HG03520 (cell line): Measurements from ENCODE around the gene FAF2.

ENCODE experiments used
- ATAC-seq: cut with Tn5 transposase; IDR thresholded peaks from one replicate; pipeline ENCODE4 v1.9.1; 2021; ENCODE audit warnings: mild to moderate bottlenecking, moderate library complexity; ENCODE audit not compliant: unreplicated experiment

The FAF2 gene

DNA sequence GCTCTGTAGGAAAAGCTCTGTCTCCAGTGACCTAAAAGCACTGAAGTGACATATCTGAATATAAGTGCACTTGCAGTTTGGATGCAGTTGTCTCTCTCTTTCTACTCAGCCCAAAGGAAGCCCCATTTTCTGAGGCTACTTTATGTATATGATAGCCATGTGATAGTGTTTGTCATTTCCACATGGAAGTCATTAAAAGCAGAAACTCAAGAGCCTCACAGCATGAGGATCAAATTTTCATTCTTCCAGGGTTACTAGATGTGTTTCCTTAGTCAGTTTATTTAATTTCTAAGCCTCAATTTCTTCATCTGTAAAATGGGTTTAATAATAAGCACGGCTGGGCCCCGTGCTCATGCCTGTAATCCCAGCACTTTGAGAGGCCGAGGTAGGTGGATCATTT lies 52.3 kb downstream of the FAF2 start:
- ATAC-seq = no peak

DNA sequence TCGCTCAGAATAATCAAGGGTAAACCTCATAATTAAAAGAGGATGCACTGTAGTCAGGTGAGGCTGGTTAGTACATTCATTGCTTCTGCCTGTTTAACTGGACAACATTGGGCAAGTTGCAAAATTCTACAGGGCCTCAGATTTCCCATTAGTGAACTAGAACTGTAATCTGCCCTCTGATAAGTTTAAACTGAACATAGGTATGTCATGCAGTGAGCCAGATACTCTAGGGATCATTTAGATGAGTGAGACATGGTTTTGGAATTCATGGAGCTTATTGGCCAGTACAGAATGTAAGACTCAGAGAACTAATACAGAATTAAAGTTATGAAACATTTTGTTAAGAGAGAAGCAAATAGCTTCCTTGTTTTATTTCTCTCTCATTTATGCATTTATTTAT lies 53.1 kb downstream of the FAF2 start:
- no peak for ATAC-seq

DNA sequence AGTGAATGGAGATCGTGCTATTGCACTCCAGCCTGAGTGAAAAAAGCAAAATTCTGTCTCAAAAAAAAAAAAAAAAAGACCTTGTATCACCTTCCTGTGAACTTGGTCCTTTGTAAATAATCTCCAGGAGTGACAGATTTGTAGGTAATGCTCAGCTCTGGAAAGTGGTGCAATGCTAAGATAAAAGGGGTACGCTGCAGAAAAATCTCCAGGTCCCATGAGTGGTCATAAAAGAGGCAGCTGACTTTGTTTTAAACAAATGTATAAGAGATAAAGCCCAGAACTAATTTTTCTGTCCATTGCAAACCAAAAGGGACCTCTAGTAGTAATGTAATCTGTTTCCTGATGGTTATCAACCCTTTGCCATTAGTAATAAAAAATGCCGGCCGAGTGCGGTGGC lies 55.3 kb downstream of the FAF2 start:
- no peak for ATAC-seq

DNA sequence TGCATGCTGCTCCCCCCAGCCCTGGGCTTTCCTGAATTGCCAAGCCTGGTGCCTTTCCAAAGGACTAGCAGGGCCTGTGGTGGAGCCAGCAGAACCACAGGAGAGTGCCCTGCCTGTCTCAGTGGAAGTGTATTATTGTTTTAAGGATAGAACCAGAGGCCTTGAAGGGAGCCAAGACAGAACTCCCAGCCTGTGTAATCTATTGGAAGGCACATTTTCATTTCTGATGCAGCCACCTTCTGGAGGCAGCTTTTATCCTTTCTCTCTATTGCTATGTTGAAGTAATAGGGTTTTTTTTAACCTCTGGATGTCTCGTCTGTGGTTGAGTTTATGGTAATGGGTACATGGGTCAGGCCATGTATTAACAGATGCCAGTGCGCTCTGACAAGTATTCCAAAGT lies 59.7 kb downstream of the FAF2 start:
- ATAC-seq = no peak

DNA sequence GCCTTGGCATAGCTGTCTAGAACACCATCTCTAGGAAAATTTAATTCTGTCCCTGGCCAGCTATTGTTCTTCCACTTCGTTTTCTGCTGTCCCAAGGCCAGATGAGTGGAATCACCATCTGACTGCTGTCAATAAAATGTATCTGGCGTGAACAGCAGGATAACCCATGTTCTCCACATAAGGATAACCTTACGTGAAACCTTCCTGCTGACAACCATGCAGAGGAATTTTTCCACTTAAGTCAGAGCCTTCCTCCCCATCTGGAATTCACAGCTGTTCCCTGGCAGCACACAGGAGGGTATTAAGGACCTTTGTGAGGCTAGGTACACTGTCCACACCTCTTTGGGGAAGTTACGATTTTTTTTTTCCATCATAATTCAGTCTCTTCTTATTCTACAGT lies 60.4 kb downstream of the FAF2 start:
- no peak for ATAC-seq

DNA sequence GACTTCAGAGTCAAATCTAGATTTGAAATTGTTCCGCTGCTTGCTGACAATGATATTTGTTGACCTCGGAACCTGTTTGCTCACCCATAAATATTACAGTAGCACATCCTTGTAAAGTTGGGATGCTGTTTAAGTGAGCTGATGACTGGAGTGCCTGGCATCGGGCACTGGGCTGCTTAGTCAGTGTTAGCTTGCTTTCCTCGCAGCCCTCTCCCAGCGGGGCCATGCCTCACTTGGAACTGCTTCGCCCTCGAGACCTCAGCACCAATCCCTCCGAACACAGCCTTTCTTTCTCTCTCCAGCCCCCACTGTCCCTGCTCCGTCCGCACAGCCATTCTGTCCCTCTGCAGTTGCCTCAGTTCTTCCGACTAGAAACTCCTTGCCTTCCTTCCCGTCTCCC lies 65.6 kb downstream of the FAF2 start:
- ATAC-seq = no peak

DNA sequence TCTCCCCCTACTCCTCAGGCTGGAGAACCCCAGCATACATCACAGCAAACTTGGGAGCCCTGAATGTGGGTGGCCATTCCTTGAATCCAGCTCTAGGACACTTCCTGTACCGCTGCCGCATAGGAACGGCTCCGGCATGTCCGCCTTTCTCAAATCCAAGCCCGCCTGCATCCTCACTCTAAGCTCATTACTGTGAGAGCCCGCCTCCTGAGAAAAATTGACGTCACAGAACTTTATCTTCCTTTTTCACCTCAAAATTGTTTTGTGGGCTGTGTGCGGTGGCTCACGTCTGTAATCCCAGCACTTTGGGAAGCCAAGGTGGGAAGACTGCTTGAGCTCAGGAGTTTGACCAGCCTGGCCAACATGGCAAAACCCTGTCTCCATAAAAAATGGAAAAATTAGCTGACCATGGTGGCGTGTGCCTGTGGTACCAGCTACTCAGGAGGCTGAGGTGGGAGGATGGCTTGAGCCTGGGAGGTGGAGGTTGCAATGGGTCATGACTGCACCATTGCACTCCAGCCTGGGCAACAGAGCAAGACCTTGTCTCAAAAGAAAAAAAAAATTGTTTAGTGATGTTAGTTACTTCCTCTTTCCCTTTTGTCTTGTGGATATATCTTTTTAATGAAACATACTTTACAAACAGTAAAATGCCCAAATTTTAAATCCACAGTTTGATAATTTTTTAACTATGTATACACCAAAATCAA lies 66.2 kb downstream of the FAF2 start:
- ATAC-seq = no peak

DNA sequence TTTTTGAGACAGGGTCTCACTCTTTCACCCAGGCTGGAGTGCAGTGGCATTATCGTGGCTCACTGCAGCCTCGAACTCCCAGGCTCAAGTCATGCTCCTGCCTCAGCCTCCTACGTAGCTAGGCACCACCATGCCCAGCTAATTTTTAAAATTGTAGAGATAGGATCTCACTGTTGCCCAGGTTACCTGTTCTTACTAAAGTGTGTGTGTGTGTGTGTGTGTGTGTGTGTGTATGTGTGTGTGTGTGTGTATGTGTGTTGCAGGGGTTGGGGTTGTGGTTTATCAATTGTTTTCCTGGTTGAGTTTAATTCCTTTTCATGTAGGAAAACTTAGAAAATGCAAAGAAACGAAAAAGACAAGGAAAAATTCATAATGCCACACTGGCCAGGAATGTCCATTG lies 67.2 kb downstream of the FAF2 start:
- ATAC-seq = no peak

DNA sequence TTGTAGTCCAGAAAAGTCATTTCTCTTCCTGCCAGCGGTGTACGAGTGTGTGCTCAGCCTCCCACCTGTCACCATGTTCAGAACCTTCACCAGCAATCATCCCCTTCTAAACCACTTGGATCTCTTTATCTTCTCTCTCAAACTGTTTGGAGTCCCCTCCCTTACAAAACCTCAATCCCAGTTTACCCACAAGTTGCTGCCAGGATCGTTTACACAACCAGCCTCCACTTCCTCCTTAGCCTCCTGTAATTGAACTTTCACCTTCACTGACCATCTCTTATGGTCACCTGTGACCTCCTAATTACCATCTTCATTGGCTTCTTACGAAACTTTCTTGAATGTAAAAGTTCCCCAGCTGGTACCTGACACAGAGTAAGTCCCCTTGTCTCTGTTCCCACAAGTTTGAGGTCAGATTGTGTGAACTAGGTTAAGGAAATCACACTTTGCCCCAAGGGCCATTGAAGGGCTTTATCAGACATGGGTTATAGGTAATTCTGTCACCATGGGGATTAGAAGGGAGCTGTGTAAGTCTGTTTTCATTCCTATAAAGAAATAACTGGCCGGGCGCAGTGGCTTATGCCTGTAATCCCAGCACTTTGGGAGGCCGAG lies 69.0 kb downstream of the FAF2 start:
- ATAC-seq = no peak

DNA sequence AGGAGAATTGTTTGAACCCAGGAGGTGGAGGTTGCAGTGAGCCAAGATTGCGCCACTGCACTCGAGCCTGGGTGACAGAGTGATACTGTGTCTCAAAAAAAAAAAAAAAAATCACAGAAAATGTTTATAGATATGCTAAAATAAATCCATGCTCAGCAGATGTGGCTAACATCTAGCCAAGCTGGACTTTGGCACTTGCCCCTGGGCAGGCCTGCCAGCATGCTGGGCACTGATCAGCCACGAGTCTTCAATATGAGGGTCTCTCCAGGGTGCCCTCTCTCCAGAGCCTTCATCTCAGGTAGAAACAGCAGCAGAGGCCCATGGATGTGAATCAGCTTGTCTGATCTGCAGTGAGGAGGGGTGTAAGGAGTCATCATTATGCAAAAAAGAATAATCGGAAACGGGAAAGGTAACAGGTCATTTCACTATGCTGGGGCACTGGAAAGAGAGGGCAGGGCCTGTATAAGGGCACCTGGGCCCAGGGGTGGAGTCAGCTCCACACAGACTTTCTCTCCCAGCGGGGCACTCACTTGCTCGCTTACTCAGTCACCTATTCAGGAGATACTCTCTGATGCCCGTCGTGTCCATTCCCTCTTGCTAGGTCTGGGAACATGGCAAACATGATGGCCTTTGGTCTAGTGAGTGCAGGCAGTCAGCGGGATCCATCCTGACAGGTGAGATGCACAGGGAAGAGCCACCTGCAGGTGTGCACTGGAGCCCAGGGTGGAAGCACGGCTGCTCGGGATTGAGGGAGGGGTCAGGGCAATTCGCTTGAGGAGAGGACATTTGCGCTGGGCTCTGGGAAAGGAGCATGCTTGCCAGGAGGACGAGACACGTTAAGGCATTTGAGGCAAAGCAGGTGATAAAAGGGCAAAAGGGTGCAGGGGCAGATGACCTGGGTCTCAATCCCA lies 71.9 kb downstream of the FAF2 start:
- no peak for ATAC-seq

DNA sequence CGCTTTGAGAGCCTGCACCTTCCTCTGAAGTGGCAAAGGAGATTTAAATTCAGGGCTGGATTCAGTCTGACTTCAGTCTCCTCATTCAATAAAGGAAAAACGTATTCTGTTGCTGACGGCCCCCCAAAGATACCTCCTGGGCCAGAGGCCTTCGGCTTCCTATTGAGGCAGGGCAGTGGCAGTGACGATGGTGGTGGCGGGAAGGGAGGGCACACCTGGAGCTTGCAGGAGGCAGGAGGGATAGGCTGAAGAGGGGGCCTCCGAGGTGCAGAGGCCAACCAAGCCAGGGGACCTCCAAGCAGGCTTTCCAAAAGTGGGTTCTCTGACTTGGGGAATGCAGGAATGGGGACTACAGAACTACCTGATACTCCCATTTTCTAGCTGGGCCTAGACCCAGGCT lies 73.1 kb downstream of the FAF2 start:
- ATAC-seq = no peak

DNA sequence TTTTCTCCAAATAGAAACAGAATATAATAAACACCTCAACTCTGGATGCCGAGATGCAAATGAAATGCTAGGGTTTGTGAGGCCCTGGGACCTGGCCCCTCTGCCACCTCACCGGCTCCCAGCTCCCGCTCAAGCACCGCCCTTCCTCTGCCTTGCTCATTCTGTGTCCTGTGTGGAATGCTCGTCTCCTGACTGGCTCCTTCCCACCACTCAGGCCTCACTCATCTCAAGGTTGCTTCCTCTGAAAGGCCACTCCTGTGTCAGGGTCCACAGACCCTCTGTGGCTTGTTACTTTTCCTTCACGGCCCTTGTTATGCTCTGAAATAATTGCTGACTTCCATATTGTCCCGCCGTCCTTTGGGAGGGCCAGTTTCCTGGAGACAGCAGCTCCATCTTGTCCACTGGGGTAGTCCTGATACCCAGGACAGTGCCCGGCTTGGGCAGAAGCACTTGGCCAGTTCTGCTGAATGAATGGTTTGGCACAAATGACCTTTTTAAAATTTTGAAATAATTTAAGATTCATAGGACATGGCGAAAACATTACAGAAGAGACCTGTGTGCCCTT lies 73.6 kb downstream of the FAF2 start:
- ATAC-seq = no peak

DNA sequence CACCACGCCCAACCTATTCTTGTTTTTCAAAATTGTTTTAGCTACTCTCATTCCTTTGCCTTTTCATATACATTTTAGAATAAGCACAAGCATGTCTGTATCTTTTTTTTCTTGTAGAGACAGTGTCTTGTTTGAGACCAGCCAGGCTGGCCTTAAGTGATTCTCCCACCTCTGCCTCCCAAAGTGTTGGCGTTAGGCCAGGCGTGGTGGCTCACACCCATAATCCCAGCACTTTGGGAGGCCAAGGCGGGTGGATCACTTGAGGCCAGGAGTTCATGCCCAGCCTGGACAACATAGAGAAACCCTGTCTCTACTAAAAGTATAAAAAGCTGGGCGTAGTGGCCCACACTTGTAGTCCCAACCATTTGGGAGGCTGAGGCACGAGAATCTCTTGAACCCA lies 76.0 kb downstream of the FAF2 start:
- ATAC-seq = no peak

DNA sequence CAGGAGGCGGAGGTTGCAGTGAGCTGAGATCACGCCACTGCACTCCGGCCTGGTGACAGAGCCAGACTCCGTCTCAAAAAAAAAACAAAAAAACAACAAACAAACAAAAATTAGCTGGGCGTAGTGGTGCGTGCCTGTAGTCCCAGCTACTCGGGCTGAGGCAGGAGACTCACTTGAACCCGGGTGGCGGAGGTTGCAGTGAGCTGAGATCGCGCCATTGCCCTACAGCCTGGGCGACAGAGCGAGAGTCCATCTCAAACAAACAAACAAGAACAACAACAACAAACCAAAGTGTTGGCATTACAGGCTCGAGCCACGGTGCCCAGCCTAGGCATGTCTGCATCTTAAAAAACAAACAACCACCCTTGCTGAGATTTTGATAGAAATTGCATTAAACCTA lies 76.8 kb downstream of the FAF2 start:
- no peak for ATAC-seq

DNA sequence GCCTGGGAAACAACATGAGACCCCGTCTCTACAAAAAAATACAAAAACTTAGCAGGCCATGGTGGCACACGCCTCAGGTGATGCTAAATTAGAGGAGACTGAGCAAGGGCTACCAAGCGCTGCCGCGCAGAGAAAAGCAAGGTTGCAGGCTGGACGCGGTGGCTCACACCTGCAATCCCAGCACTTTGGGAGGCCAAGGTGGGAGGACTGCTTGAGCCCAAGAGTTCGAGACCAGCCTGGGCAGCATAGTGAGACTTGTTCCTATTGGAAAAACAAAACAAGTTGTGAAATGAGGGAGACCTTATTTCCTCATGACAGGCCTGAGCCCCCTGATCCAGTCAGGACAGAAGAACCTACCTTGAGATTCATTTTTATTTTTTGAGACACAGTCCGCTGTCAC lies 77.5 kb downstream of the FAF2 start:
- no peak for ATAC-seq

DNA sequence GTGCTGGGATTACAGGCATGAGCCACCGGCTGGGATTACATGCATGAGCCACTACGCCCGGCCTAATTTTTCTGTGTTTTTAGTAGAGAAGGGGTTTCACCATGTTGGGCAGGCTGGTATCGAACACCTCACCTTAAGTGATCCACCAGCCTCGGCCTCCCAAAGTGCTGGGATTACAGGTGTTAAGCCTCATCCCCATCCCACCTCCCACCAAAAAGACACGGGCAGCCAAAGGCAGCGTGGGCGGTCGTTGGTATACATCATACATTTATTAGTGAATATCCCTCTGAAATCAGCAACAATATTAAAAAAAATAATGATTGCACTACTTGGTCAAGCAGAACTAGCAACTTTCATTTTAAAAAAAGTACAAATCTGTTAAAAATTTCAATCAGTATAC lies 78.3 kb downstream of the FAF2 start:
- no peak for ATAC-seq

DNA sequence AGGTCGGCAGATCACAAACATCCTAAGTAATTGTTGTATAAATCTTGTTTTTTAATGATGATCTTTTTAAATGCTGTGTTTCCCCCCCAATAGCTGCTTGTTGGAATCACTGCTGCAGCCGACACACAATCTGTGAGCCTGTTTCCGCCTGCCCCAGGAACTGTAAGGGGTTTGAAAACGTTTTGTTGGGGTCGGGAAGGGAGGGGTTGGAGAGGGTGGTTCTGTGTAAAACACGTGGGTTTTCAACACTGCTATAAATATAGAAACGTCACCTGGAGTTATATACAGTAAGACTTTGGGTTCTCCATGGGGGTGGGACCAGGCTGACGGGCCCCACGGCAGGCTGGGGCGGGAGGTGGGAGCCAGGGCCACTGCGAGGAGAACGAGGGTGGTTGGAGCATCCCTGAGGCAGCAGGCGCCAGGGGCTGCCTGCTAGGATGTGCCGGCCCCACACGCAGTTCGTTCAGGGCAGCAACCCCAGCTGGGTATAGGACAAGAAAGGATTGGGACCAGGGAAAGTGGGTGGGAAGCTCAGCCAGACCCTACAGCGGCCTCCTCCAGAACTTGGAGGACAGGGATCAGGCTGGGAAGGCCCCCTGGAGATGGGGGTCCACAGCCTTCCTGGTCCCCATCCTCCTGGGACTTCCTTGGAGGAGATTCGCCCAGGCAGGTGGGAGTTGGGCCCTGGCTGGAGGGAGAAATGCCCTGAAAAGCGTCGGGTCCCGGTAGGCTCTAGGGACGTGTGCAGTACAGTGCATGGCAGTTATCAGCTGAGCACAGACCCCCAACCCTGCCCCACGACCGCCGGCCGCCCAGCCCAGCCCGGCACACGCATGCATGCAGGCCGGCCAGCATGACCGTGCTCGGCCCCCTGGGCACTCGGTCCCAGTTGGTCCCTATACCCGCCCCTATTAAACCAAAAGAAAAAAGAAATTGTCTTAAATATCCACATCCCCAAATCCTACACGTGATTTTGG lies 79.3 kb downstream of the FAF2 start:
- no peak for ATAC-seq

DNA sequence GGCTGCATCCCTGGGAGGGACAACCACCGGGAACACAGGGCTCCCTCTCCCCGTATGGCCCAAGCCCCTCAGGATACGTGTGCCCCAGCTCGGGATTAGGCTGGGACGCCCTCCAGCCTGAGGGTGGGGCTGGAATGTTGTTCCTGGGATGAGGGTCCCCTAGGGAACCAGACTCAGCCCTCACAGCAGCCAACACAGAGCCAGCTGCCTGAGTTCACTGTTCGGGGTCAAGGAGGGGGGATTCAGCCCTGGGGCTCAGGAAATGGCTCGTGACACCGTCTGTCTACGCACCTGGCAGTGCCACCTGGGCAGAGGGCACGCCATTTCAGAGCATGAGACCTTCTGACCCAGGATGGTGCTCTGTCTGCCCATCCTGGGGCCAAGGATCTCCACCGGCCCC lies 80.1 kb downstream of the FAF2 start:
- no peak for ATAC-seq

DNA sequence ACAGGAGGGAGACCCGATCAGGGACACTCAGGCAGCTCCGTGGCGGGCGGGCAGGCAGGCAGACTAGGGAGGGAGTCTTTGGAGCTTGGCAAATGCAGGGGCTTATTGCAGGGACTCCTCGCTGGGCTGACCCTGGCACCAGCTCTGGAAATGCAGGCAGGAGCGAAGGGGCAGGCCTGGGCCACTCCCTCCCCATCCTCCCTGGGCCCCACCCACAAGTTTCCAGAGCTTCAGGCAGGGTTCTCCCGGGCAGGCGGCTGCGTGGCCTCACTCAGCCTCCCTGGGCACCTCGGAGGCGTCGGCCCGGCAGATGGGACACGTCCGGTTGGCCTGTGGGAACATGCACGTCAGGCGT lies 80.6 kb downstream of the FAF2 start:
- ATAC-seq = no peak

DNA sequence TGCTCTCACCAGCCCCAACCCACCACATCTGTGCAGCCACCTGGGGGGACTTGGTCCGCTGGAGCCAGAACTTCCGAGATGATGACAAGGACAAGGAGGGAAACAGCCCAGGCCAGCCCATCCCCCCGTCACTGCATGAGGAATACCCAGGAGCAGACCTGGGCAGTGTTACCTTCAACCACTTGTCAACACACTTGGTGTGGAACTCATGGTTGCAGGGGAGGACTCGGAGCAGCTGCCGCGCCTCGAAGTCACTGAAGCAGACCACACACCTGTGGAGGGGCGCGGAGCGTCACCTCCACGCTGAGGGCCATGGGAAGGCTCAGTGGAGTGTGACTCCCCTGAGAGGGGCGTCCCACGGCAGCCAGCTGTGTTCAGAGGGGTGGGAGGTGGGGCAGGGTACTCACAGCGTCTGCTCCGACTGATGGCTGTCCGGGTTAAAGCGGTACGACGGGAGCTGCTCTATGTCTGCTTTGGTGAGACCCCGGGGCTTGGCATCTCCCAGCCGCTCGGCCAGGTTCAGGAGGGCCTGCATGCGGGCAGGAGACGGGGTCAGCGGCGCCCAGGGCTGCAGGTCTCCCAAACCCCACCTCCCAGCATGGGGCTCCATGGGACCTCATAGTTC lies 81.0 kb downstream of the FAF2 start:
- no peak for ATAC-seq
